ENCODE data around the gene GNAQ.
"Not testable (repeated sequence)": the region's sequence is repeated elsewhere in the genome, so short reads cannot be mapped to it uniquely, and the experiment has no call there.

GNAQ gene

GRCh38 chr9:77726289-77726688, 305.3 kb downstream of the GNAQ start:
- Histone ChIP-seq H3K4me1 (no peaks in the 10 kb centered on the region), H3K9ac (no peak overlapping the region), H2AFZ (no peak overlapping the region), H3K79me2 (no peaks in the 10 kb centered on the region), H3K36me3 (ENCODE audit: control insufficient read depth, insufficient read depth, low read length) (no peaks in the 10 kb centered on the region), H3K4me2 (ENCODE audit: low read length) (no peak overlapping the region), H3K9me3 (ENCODE audit: control insufficient read depth, low read length) (no peaks in the 10 kb centered on the region), H3K27ac (no peak overlapping the region), H3K27me3 (ENCODE audit: control insufficient read depth, insufficient read depth, low read length) (no peaks in the 10 kb centered on the region), H3K4me3 (ENCODE audit: low read depth, low read length) (no peak overlapping the region)
- no peak for TF ChIP-seq CTCF (IDR thresholded peaks at IDR 0.05)

GRCh38 chr9:77725820-77726219, 305.8 kb downstream of the GNAQ start:
- no peak overlapping the region for H2AFZ ChIP-seq
- no peak overlapping the region for H3K9ac ChIP-seq
- no peak overlapping the region for H3K4me2 ChIP-seq (ENCODE audit: low read length)
- no peaks in the 10 kb centered on the region for H3K4me1 ChIP-seq
- no peak overlapping the region for H3K4me3 ChIP-seq (ENCODE audit: low read depth, low read length)
- no peaks in the 10 kb centered on the region for H3K9me3 ChIP-seq (ENCODE audit: control insufficient read depth, low read length)
- no peaks in the 10 kb centered on the region for H3K79me2 ChIP-seq
- no peak for TF ChIP-seq CTCF (IDR thresholded peaks at IDR 0.05)
- H3K27ac ChIP-seq = no peak overlapping the region
- H3K27me3 ChIP-seq (ENCODE audit: control insufficient read depth, insufficient read depth, low read length) = no peaks in the 10 kb centered on the region
- H3K36me3 ChIP-seq (ENCODE audit: control insufficient read depth, insufficient read depth, low read length) = no peaks in the 10 kb centered on the region

- Histone ChIP-seq H2AFZ (no peak overlapping the region), H3K9me3 (ENCODE audit: control insufficient read depth, low read length) (no peaks in the 10 kb centered on the region), H3K4me2 (ENCODE audit: low read length) (no peak overlapping the region), H3K9ac (no peak overlapping the region), H3K4me1 (no peaks in the 10 kb centered on the region), H3K27ac (no peak overlapping the region), H3K27me3 (ENCODE audit: control insufficient read depth, insufficient read depth, low read length) (no peaks in the 10 kb centered on the region), H3K36me3 (ENCODE audit: control insufficient read depth, insufficient read depth, low read length) (no peaks in the 10 kb centered on the region), H3K4me3 (ENCODE audit: low read depth, low read length) (no peak overlapping the region), H3K79me2 (no peaks in the 10 kb centered on the region)
- TF ChIP-seq CTCF (IDR thresholded peaks at IDR 0.05) = no peak
Measured at GRCh38 chr9:77725046-77725694, 306.4 kb downstream of the GNAQ start.

GRCh38 chr9:77721156-77721555, 310.5 kb downstream of the GNAQ start:
- not testable (repeated sequence) for H2AFZ ChIP-seq; H3K9ac ChIP-seq; H3K36me3 ChIP-seq (ENCODE audit: control insufficient read depth, insufficient read depth, low read length); H3K4me1 ChIP-seq; H3K9me3 ChIP-seq (ENCODE audit: control insufficient read depth, low read length); H3K27ac ChIP-seq; H3K27me3 ChIP-seq (ENCODE audit: control insufficient read depth, insufficient read depth, low read length); H3K4me3 ChIP-seq (ENCODE audit: low read depth, low read length); H3K79me2 ChIP-seq; H3K4me2 ChIP-seq (ENCODE audit: low read length)

- no peak overlapping the region for H3K4me2 ChIP-seq (ENCODE audit: low read length)
- H3K36me3 ChIP-seq (ENCODE audit: control insufficient read depth, insufficient read depth, low read length) = no peaks in the 10 kb centered on the region
- no peaks in the 10 kb centered on the region for H3K27me3 ChIP-seq (ENCODE audit: control insufficient read depth, insufficient read depth, low read length)
- H3K4me3 ChIP-seq (ENCODE audit: low read depth, low read length) = no peak overlapping the region
- H3K9ac ChIP-seq = no peak overlapping the region
- no peak overlapping the region for H2AFZ ChIP-seq
- H3K4me1 ChIP-seq = peaks cover 5% of the 10 kb centered on the region
- TF ChIP-seq CTCF (IDR thresholded peaks at IDR 0.05) = no peak
- H3K9me3 ChIP-seq (ENCODE audit: control insufficient read depth, low read length) = no peaks in the 10 kb centered on the region
- H3K79me2 ChIP-seq = no peaks in the 10 kb centered on the region
- H3K27ac ChIP-seq = no peak overlapping the region
Measured at GRCh38 chr9:77719321-77719720, 312.3 kb downstream of the GNAQ start.

GRCh38 chr9:77718298-77718640, 313.3 kb downstream of the GNAQ start:
- not testable (repeated sequence) for H3K27ac ChIP-seq; H3K79me2 ChIP-seq; H3K27me3 ChIP-seq (ENCODE audit: control insufficient read depth, insufficient read depth, low read length); H3K9me3 ChIP-seq (ENCODE audit: control insufficient read depth, low read length); H3K9ac ChIP-seq; H3K4me2 ChIP-seq (ENCODE audit: low read length); H3K4me1 ChIP-seq; H3K4me3 ChIP-seq (ENCODE audit: low read depth, low read length); H2AFZ ChIP-seq; H3K36me3 ChIP-seq (ENCODE audit: control insufficient read depth, insufficient read depth, low read length)

DNA sequence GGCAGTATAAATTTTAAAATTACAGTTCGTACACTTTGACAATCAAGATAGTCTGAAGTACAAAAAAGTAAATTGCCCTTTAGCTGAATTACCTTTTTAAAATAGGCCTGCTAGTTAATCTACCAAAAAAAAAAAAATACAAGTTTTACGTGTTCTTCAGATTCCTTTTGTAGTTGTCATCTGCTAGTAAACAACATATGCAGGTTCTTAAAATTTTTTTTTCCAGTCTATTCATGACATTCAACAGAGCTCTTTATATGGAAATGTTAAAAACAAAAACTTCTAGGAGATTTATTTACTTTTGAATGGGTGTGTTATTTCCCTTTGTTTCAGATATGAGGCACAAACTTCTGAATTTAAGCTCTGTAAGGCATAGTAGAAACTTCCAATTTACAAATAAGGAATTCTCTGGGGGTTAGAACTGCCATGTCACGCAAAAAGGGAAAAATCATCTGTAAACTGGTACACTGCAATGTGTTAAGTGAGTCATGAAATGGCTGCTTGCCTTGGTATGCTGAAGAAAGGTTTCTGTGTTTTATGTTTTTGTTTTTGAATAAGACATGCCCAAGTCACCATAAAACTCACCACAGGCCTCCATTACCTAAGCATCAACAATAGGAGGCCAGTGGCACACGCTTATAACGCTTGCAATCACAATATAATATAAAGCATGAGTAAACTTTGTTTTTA, 313.9 kb downstream of the GNAQ start:
- H3K27me3 ChIP-seq (ENCODE audit: control insufficient read depth, insufficient read depth, low read length); H3K79me2 ChIP-seq; H3K27ac ChIP-seq; H3K9ac ChIP-seq; H3K36me3 ChIP-seq (ENCODE audit: control insufficient read depth, insufficient read depth, low read length); H3K4me2 ChIP-seq (ENCODE audit: low read length); H3K4me3 ChIP-seq (ENCODE audit: low read depth, low read length); H3K9me3 ChIP-seq (ENCODE audit: control insufficient read depth, low read length); H3K4me1 ChIP-seq; H2AFZ ChIP-seq: not testable (repeated sequence)
